Activated gamma-delta T cell treated with anti-CD3 and anti-CD28 coated beads, Interleukin-2, amount 50 U/mL, for 16 hours (primary cell): Measurements from ENCODE around the gene GTSE1.
"Not testable (repeated sequence)": the region's sequence is repeated elsewhere in the genome, so short reads cannot be mapped to it uniquely, and the experiment has no call there.

ENCODE experiments used
- DNase-seq: peaks from one replicate; pipeline ENCODE4 v3.0.0-alpha.2; 2020; ENCODE audit warnings: low read depth

Gene GTSE1

GRCh38 chr22:46296257-46297150 lies at the start of gene GTSE1:
GTSE1 (plus strand) TSS chr22:46296870; CDS start chr22:46297401, 531 bp downstream.
- DNase-seq: peak; percentile 94

GRCh38 chr22:46247443-46247975 lies 49.2 kb upstream of the GTSE1 start:
- DNase-seq: no peak

- DNase-seq: peak; percentile 90
Observed at GRCh38 chr22:46250035-46250782, 46.5 kb upstream of the GTSE1 start, which contains the start of gene CDPF1. CDPF1 (minus strand) TSS chr22:46250293; CDS start chr22:46248284, 2,009 bp downstream.

- no peak for DNase-seq
Observed at GRCh38 chr22:46250783-46251125, 45.9 kb upstream of the GTSE1 start.

GRCh38 chr22:46251266-46251665 lies 45.4 kb upstream of the GTSE1 start:
- DNase-seq: no peak

GRCh38 chr22:46251816-46252380 lies 44.8 kb upstream of the GTSE1 start:
- DNase-seq: no peak

- DNase-seq: no peak
Observed at GRCh38 chr22:46256358-46256958, 40.2 kb upstream of the GTSE1 start.

GRCh38 chr22:46259374-46259773 lies 37.3 kb upstream of the GTSE1 start:
- DNase-seq: no peak

- DNase-seq: no peak
Observed at GRCh38 chr22:46260038-46260437, 36.6 kb upstream of the GTSE1 start.

- no peak for DNase-seq
Observed at GRCh38 chr22:46262449-46263215, 34.0 kb upstream of the GTSE1 start.

GRCh38 chr22:46263216-46263590 lies 33.5 kb upstream of the GTSE1 start, which contains the start of gene PKDREJ:
PKDREJ (minus strand) TSS chr22:46263343; CDS start chr22:46263322, 21 bp downstream.
- no peak for DNase-seq

- DNase-seq: not testable (repeated sequence)
Observed at GRCh38 chr22:46264520-46264919, 32.1 kb upstream of the GTSE1 start.

GRCh38 chr22:46265627-46266026 lies 31.0 kb upstream of the GTSE1 start:
- not testable (repeated sequence) for DNase-seq

GRCh38 chr22:46267431-46268279 lies 29.0 kb upstream of the GTSE1 start, which contains the start of gene TTC38:
TTC38 (plus strand) TSS chr22:46268008; CDS start chr22:46268040, 32 bp downstream.
- DNase-seq: peak; percentile 29

GRCh38 chr22:46269564-46269963 lies 27.1 kb upstream of the GTSE1 start:
- no peak for DNase-seq

- DNase-seq: no peak
Observed at GRCh38 chr22:46272196-46272595, 24.5 kb upstream of the GTSE1 start.

GRCh38 chr22:46272762-46273431 lies 23.8 kb upstream of the GTSE1 start:
- no peak for DNase-seq

- DNase-seq: no peak
Observed at GRCh38 chr22:46273432-46274148, 23.1 kb upstream of the GTSE1 start.

GRCh38 chr22:46274381-46274780 lies 22.3 kb upstream of the GTSE1 start:
- no peak for DNase-seq
